HG02981 (cell line): Measurements from ENCODE around the gene GDF2.

ENCODE experiments used
- ATAC-seq: cut with Tn5 transposase; IDR thresholded peaks from one replicate; pipeline ENCODE4 v1.9.1; 2021; ENCODE audit warnings: mild to moderate bottlenecking, moderate library complexity; ENCODE audit not compliant: unreplicated experiment

Gene GDF2

GRCh38 chr10:47350671-47351640 is 28.7 kb downstream of the GDF2 start:
- ATAC-seq, result no peak

GRCh38 chr10:47351899-47352815 is 29.9 kb downstream of the GDF2 start:
- no peak for ATAC-seq

- no peak for ATAC-seq
Measured at GRCh38 chr10:47353351-47353750, 31.1 kb downstream of the GDF2 start.

GRCh38 chr10:47354165-47354564 is 31.9 kb downstream of the GDF2 start:
- ATAC-seq, result no peak

- ATAC-seq, result no peak
Measured at GRCh38 chr10:47354900-47355299, 32.6 kb downstream of the GDF2 start.

GRCh38 chr10:47356708-47357107 is 34.5 kb downstream of the GDF2 start:
- no peak for ATAC-seq

GRCh38 chr10:47357131-47357582 is 34.9 kb downstream of the GDF2 start:
- ATAC-seq, result no peak

GRCh38 chr10:47357911-47358310 is 35.7 kb downstream of the GDF2 start:
- no peak for ATAC-seq

GRCh38 chr10:47358457-47358856 is 36.2 kb downstream of the GDF2 start:
- ATAC-seq, result no peak

GRCh38 chr10:47359101-47359500 is 36.8 kb downstream of the GDF2 start:
- ATAC-seq, result no peak

GRCh38 chr10:47359626-47360418 is 37.6 kb downstream of the GDF2 start:
- ATAC-seq, result no peak

- no peak for ATAC-seq
Measured at GRCh38 chr10:47360419-47361040, 38.3 kb downstream of the GDF2 start.

GRCh38 chr10:47361293-47361692 is 39.0 kb downstream of the GDF2 start:
- no peak for ATAC-seq

GRCh38 chr10:47362199-47362598 is 39.9 kb downstream of the GDF2 start:
- ATAC-seq, result no peak

GRCh38 chr10:47363781-47364180 is 41.5 kb downstream of the GDF2 start:
- no peak for ATAC-seq

- no peak for ATAC-seq
Measured at GRCh38 chr10:47364366-47364765, 42.1 kb downstream of the GDF2 start.

GRCh38 chr10:47364911-47365310 is 42.7 kb downstream of the GDF2 start:
- no peak for ATAC-seq

- no peak for ATAC-seq
Measured at GRCh38 chr10:47365431-47366180, 43.4 kb downstream of the GDF2 start.

- ATAC-seq, result no peak
Measured at GRCh38 chr10:47366181-47366631, 44.0 kb downstream of the GDF2 start.
